Adrenal gland (tissue), 5 donors: ENCODE data around the gene FBXO28.

Source experiments
- CTCF ChIP-seq, 6 experiments: fragments of 450-650 bp in 4 of 6; fragments of 200-600 bp in 2 of 6; sonication (generic) in 1 of 6; IDR thresholded peaks; 1 replicate in 5 of 6; 2 replicates in 1 of 6; pipeline versions ENCODE4 v1.5.1 to v1.8.0; 2016 to 2021; ENCODE audit warnings: antibody characterized with exemption in 6 of 6, mild to moderate bottlenecking in 2 of 6, moderate library complexity in 1 of 6
- POLR2A ChIP-seq, 2 donors: fragments of 450-650 bp; IDR thresholded peaks; one replicate each; pipeline ENCODE4 v1.6.1; 2017; ENCODE audit warnings: antibody characterized with exemption in 2 of 2, mild to moderate bottlenecking in 2 of 2, moderate library complexity in 1 of 2
- donor health status: DM: no; HTN: no; CAD: no.

GRCh38 chr1:224118688-224119087, 4.8 kb downstream of the FBXO28 start:
- TF ChIP-seq POLR2A (IDR thresholded peaks at IDR 0.05), result no peak
- TF ChIP-seq CTCF (IDR thresholded peaks at IDR 0.05), result no peak
